NCI-H2227 (cell line): Measurements from ENCODE around the gene PLRG1.
"Not testable (repeated sequence)": the region's sequence is repeated elsewhere in the genome, so short reads cannot be mapped to it uniquely, and the experiment has no call there.

Experiments
- DNase-seq: peaks from one replicate; lab custom pipeline; 2025; ENCODE audit not compliant: unreplicated experiment; lab: John Stamatoyannopoulos, UW

The PLRG1 gene

DNA sequence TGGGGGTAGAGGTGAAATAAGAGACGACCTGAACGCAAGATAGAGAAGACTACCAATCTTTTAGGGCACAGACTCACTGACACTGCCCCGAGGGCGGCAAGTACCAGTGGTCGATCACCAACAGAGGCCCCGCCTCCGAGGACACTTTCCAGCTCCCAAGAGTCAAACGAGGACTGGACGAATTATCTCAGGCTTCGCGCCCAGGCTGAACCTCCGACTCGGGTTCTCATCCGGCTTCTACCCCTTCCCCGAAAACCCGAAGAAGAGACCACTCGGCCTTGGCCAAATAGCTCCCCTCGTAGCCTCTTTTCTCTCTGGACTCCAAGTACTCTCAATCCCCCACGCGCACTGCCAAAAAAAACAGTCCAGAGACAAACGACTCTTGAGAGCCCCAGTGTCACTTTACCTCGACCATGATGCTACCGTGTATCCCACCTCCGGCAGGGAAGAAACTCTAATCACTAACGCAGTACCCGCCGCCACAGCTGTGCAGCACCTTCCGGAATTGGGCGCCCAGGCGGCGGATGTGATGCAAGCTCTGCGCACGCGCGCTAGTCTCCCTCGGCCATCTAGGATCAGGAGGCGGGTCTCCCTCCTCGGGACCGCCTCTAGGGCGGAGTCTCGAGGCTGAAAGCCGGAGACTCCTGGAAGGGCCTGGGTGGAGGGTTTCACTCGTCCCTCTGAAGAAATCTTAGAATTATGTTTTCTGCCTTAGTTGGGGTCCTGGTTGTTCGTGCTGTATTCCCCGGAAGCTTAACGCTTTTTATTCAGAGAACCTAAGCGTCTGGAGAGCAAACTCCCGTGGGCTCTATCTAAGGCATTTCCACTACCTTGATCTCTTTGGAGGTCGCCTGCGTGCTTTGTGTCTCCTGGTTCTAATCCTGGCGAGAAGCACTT lies at the start of gene PLRG1:
PLRG1 (minus strand) TSS at position 507 of the 897 bp plus-strand sequence; CDS start at position 415, 92 bp downstream.
- DNase-seq = peak; percentile 97

DNA sequence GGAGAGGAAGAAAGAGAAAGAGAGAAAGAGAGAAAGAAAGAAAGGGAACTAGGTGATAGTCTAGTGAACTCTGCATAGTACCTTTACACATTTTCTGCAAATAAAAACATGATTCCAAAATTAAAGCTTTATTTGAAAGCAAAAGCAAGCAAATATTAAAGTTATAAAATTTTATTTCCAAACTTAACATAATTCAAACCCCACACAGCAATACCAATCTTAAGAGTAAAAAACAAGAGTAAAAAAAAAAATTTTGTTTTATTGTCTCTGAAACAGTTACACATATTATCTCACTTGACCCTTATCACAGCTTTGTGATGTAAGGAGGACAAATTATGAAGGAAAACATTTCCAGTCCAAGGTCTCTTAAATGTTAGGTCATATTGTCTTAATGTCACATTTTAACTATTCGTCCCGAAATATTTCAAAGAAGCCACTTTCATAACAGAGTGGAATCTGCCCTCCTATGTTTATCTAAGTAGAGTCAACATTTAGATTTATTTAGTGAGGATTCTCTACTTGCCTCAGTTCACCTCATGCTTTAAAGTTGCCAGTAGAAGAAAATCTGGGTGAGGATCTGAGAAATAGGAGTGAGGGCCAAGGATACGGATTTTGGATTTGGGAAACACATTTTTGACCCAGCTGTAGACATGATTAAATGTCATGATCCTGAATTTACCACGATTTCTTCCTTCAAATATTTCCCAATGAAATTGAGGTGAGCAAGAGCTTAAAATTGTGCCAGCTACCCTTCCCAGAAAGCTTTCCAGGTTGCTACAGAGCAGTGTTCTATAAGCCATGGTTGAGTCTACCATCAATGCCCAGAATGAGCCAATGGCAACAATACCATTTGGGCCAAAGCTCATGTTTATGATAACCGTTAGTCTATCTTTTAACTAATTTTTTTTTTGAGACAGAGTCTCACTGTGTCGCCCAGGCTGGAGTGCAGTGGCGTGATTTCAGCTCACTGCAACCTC lies 47.9 kb upstream of the PLRG1 start:
- DNase-seq = no peak

DNA sequence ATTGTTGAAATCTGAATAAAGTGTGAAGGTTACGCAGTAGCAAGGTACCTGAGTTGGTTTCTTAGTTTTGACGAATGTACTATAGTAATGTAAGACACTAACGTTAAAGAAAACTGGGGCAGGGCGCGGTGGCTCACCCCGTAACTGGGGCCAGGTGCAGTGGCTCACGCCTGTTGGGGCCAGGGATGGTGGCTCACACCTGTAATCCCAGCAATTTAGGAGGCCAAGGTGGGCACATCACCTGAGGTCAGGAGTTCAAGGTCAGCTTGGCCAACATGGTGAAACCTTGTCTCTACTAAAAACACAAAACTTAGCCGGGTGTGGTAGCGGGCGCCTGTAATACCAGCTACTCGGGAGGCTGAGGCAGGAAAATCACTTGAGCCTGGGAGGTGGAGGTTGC lies 47.1 kb upstream of the PLRG1 start:
- not testable (repeated sequence) for DNase-seq

DNA sequence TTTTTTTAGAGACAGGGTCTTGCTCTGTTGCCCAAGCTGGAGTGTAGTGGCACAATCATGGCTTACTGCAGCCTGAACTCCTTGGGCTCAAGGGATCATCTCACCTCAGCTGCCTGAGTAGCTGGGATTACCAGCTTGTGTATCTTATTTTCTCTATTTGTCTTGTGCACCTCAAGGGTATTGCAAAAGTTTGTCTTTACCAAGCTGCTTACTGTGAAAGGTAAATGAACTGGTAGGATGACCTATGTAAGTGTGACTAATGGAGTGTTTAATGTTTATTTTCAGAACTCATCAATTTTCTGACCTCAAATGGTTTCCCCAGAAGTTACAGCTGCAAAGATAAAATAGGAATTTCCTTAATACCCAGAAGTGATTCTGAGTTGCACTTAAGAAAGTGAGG lies 45.6 kb upstream of the PLRG1 start:
- no peak for DNase-seq

DNA sequence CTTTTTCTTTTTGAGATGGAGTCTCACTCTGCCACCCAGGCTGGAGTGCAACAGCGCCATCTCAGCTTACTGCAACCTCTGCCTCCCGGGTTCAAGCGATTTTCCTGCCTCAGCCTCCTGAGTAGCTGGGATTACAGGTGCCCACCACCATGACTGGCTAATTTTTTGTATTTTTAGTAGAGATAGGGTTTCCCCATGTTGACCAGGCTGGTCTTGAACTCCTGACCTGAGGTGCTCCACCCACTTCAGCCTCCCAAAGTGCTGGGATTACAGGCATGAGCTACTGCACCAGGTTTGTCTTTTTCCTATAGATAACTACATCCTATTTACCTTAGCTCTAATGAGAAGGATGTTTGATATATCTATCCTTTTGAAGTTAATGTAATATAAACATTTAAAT lies 44.1 kb upstream of the PLRG1 start:
- DNase-seq = not testable (repeated sequence)

DNA sequence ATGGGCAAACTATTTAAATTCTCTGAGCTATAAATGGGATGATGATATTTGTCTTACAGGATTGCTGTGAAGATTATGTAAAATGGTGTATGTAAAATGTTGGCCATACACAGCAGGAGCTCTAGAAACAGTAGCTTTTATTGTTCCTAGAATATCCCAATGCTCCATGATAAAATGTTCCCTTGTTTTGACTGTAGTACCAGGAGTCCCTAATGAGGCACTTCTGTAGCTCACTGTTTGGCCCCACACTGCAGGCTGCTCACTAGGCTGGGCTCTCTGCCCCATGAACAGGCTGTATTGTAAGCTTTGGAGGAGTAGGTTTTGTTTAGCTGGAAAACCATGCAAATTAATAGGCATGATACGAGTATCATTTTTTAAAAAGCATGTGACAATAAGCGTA lies 43.7 kb upstream of the PLRG1 start:
- no peak for DNase-seq

DNA sequence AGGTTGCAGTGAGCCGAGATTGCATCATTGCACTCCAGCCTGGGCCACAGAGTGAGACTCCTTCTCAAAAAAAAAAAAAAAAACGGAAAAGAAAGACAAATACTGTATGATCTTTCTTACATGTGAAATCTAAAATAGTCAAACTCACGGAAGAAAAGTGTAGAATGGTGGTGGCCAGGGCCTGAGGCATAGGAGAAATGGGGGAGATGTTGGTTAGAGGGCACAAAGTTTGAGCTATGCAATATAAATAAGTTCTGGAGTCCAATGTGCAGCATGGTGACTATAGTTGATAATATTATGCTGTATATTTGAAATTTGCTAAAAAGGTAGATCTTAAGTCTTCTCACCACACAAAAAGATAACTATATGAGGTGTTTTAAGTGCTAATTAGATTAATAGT lies 41.7 kb upstream of the PLRG1 start:
- DNase-seq = no peak

DNA sequence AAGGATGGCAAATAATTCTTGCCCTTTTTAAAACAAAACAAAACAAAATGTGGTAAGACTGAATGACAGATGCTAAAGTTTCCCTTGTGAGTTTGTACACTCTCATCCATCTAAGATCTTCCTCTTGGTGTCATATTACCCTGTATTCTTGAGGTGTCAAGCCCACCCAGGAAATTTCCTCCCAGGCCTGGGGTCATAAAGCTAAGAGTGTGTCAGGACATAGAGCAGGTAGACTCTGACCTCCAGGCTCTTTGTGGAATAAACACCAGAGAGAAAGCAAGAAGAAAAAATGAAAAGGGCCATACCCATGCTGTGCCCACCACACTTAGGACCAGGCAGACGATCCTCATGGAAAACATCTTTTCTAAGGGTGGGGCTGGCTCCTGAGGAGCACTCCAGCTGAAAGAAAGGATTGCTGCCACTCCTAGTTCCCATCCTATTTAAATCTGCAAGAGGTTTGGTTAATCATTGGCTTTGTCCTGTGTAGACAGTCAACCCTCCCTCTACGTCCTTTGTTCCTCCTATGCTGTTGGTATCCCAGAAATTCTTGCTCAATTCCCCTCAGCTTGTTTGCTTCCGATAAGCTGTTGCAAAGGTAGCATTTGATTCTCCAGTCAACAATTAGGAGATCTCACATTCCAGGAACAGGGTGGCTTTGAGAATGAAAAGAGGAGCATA lies 40.3 kb upstream of the PLRG1 start, which contains the start of gene FGA:
FGA (minus strand) TSS at position 414 of the 678 bp plus-strand sequence; CDS start at position 359, 55 bp downstream.
- DNase-seq = no peak

- DNase-seq = no peak
These were observed 39.3 kb upstream of the PLRG1 start for GRCh38 chr4:154589296-154590197.

DNA sequence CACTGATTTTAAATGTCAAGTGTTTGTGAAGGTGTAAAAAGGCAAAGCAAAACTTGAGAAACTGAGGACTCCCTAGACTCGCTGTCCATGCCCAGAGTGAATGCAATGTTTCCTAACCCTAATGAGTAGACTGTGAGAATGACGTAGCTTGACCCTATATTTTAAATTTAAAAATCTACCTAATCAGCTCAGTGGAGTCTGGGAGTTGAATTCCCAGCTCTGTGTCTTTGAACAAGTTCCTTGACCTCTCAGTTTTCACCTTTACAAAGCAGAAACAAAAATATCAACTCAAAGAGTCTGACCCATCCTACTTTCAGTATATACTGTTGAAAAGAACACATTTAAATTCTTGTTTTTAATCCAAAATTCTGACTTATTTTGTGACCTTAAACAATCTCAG lies 38.0 kb upstream of the PLRG1 start:
- no peak for DNase-seq

- DNase-seq = no peak
These were observed 36.3 kb upstream of the PLRG1 start for GRCh38 chr4:154586296-154587033.

DNA sequence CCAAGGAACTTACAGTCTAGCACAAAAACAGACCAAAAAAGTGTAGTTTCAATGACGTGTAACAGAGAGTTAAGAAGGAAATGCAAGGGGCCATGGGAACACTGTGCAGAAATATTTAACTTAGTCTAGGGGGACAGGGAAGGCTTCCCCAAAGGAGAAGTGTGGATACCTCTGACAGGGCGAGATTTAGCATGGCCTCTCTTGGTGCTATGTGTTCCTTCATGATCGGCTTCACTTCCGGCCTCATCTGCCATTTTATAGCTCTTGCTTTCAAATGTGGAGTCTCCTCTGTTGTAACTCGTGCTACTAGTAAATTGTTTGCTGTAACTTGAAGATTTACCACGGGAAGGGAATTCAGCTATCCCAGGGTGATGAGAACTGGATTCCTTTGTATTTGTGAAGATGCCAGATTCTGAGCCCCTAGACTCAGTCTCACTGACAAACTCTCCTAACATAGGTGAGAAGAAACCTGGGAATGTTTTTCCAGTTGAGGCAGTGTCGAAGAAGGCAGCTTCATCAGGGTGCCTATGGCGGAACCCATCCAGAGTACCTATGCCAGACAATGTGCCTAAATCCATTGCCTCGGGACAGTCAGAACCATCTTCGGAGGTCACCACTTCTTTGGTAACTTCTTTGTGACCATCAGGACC lies 35.3 kb upstream of the PLRG1 start:
- DNase-seq = no peak

DNA sequence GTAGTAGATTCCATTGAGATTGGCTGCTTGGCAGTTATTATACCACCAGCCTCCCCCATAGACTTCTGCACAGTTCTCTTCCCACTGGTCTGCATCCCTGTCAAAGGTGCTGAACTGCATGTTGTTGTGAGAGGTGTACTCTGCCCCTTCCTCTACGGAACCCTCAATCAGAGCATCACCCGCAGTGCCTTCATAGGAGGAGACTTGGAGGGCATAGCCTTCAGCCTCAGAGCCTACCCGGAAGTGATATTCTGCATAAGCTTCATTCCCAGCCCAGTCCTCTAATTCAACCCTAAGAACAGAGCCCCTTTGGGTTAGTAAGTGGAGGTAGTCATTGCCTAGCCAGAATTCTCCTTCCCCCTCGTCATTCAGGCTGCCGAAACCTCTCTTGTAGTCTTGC lies 34.1 kb upstream of the PLRG1 start:
- DNase-seq = no peak

- DNase-seq = no peak
These were observed 33.5 kb upstream of the PLRG1 start for GRCh38 chr4:154583677-154584076.

GRCh38 chr4:154583230-154583629 lies 33.0 kb upstream of the PLRG1 start:
- no peak for DNase-seq

DNA sequence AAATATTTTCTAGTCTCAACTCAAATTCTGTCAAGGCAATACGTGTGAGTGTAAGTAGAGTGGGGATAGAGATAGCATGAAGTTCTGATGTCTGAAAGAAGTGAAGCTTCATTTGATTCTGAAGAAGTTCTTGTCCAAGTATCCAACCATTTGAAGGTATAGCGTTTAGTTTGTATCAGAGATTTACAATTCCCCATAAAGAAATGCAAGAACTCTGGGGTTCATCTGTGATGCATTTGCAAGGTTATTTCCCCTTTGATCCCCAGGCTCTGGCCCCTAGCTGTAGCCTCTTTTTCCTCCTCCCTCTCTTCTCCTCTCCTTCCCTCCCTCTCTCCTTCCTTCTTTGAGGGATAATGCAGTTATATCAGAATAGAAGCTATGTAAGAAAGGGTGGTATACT lies 32.5 kb upstream of the PLRG1 start:
- DNase-seq = no peak

DNA sequence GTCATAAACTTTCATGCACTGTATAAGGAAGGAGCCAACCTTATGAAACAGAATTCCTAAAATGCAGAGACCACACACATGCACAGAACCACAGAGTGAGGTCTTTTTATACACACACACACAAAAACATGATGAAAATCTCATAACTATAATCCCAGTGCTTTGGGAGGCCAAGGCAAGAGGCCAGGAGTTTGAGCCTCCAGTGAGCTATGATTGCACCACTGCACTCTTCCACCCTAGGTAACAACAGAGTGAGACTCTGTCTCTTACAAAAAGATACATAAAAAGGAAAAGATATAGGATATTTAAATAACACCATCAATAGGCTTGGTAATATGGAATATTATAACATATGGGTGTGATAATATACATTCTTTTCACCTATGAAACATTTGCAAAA lies 29.7 kb upstream of the PLRG1 start:
- no peak for DNase-seq

DNA sequence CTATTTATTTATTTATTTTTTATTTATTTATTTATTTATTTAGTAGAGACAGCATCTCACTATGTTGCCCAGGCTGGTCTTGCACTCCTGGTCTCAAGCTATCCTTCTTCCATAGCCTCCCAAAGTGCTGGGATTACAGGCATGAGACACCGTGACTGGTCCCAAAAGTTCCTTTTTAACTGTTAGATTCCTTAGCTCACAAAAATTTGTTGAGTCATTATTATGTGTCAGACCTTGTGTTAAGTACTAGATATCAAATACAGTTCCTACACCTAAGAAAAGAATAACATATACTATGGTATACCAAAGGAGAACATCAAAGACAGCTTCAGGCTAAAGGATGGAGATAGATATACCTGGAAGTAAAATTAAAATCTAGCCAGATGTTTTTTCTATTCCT lies 28.7 kb upstream of the PLRG1 start:
- DNase-seq = no peak

- no peak for DNase-seq
These were observed 27.1 kb upstream of the PLRG1 start for GRCh38 chr4:154577324-154577723.
